Loucy (cell line): ENCODE measurements around the gene ERAP2.

ENCODE experiments used
- CTCF ChIP-seq: fragments of 200-600 bp; sonication (generic); conservative IDR thresholded peaks from 2 replicates; pipeline ENCODE4 v1.5.1; 2014; ENCODE audit warnings: mild to moderate bottlenecking, antibody characterized with exemption, low read length
- EZH2phosphoT487 ChIP-seq: fragments of 200-600 bp; IDR thresholded peaks from 2 replicates; pipeline ENCODE4 v1.6.1; 2018; ENCODE audit warnings: antibody characterized with exemption, mild to moderate bottlenecking, moderate library complexity, borderline replicate concordance

- TF ChIP-seq CTCF (no peak), EZH2phosphoT487 (no peak)
Measured at GRCh38 chr5:96928931-96929708, 52.8 kb downstream of the ERAP2 start.
